ENCODE data around the gene MEGF6.

- TF ChIP-seq POLR2A (IDR thresholded peaks at IDR 0.05), result no peak
- TF ChIP-seq CTCF (IDR thresholded peaks at IDR 0.05), result no peak
Measured at GRCh38 chr1:3444736-3445135, 166.6 kb downstream of the MEGF6 start.

Measured in uterus (tissue), 2 donors.